NCI-H1105 treated with DMSO at 0.1 percent for 48 hours (cell line): Measurements from ENCODE around the gene TMEM161A.
"Not testable (repeated sequence)": the region's sequence is repeated elsewhere in the genome, so short reads cannot be mapped to it uniquely, and the experiment has no call there.

ENCODE experiments used
- DNase-seq: peaks from one replicate; lab custom pipeline; 2025; lab: John Stamatoyannopoulos, UW

Gene TMEM161A

DNA sequence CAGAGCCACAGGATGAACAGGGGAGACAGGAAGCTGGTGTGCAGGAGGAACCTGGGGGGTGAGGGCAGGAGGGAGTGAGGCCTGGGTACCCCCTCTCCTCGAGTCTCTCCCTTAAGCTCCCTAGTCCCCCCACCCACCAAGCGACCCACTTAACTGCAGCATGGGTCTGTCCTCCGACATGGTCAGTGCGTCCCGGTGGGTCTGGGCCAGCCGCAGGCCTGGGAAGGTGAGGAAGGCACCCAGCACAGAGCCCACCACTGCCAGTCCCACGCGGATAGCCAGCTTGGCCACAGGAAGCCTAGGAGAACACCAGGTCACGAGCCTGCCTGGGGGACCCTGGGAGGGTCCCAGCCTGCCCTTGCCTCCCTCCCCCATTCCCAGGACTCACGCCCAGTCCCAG lies 16.9 kb downstream of the TMEM161A start:
- no peak for DNase-seq

DNA sequence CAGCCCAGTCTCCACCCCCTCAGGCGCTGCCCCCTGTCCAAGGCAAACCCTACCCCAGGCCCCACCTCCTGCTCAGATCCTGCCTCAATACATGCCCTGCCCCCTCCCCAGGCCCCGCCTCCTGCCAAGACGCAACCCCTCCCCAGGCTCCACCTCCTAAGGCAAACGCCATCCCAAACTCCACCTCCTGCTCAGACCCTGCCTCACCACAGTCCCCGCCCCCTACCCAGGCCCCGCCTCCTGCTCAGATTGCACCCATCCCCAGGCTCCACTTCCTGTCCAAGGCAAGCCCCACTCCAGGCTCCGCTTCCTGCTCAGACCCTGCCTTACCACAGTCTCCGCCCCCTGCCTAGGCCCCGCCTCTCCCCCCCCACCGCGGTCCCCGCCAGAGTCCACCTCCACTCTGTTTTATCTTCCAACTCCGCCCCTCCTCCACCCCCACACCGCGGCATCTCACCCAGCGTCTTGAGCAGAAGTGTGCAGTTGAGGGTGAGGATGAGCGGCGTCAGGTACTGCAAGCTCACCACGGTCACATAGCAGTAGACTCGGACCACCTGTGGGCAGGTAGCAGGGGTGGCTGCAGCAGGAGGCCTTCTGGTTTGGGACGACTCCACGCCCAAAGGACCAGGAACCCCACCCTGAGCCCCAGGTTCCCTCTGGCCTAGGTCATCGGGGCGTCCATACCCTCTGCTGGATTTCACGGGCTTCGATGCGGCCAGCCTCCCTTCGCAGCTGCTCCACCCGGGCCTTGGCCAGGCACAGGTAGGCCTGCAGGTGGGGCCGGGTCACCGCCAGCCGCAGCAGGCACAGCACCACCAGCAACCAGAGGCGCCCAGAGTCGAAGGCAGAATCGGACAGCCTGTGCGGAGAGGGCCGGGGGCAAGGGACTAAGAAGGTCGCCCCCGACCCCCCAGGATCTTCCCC lies 17.7 kb downstream of the TMEM161A start:
- DNase-seq: no peak

DNA sequence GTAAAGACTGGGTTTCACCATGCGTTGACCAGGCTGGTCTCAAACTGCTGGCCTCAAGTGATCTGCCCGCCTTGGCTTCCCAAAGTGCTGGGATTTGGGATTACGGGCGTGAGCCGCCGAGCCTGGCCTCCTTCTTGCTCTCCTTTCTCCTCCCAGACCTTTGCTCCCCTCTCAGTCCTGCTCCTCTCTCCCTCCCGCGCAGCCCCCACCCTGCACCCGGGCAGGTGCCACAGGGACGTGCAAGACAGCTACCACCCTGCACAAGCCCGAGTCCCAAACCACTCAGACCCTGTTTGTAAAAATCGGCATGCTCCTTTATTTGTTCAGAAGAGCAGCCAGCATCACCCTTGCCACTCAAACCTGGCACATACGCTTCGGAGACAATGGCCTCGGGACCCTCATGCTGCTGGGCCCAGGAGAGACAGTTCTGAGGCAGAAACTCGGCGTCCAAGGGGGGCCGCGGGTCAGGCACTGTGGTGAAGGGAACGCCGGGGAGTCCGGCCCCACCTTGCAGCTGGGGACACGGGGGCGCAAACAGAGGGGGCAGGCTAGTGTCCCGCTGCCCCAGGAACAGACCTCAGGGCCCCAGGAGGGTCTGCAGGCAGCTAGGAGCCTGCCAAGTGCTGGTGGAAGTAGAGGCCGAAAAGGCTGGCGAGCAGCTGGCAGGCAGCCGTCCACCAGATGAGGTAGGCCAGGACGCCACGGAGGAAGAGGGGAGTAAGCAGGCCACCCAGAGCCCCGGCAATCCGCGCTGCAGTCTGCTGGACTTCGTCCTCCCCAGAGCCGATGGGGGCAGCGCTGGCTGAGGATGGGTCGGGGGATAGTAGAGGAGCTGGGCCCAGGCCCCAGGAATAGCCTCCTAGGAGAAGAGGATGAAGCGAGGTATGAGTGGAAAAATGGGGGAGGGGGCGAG lies 18.7 kb downstream of the TMEM161A start:
- no peak for DNase-seq

DNA sequence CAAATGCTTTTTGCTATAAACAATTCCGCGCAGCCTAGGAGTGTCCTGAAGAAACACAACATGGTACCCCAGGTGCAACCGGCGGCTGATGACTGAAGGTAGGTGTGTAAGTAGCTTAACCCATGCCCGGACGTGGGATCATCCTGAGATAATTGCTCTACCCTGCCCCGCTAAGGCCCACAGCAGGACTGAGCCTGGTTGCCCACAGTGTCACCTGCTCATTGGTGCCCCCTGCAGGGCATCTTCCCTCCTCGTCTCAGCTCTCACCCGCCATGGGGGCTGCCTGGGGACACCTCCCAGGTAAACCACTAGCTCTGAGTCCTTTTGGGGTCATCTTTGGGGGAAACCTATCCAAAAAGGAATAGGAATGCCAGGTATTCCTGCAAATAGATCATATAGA lies 22.3 kb downstream of the TMEM161A start:
- no peak for DNase-seq

DNA sequence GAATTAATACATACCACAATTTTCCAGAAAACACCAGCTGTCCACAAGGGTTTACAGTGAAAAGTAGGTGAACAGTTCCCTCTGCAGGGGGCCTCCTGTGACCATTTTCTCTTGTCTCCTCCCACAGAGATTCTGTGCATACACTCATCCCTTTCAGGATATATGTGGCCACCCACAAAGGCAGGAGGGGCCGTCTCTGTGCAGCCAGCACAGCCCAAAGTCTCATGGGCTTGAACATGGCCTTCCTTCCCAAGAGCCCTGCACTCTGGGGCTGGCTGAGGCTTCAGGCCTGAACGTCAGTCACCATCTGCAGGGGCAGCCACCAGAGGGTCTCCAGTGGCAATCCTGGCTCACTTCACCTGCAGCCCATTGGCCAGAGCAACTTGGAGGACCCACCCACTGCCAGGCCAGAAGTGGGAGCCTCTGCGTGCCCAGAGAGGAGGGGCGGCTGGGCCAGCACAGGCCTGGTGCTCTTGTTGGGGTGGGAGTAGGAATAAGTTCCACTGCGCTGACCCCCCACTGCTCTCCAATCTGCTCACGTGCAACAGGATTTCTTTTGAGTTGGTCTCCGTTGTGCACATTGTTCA lies 25.1 kb downstream of the TMEM161A start:
- no peak for DNase-seq

DNA sequence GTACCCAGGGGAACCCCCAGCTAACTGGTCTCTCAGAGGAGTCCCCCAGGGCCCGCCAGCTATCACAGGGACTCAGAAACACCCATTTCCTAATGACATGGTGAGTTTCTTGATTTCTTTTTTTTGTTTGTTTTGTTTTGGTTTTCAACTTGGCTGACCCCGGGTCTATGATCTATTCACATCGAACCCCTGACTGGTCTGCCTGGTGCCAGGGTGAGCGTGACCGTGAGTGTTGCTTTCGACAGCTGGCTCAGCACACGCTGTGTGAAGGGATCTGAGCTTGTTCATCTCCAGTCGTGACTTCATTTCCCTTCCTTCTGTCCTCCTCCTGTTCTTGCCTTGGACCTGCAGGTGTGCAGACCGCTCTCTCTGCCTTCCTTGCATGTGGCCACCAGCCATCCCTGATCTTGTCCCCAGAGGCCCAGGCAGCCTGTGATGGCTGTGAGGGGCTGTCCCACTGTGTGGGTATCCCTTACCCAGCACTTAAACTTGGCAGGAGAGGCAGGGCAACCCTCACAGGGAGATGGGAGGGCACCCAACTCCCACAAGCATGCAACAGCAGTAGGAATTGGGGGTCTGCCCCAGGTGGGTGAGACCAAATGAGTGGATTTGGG lies 26.2 kb downstream of the TMEM161A start:
- DNase-seq: no peak

DNA sequence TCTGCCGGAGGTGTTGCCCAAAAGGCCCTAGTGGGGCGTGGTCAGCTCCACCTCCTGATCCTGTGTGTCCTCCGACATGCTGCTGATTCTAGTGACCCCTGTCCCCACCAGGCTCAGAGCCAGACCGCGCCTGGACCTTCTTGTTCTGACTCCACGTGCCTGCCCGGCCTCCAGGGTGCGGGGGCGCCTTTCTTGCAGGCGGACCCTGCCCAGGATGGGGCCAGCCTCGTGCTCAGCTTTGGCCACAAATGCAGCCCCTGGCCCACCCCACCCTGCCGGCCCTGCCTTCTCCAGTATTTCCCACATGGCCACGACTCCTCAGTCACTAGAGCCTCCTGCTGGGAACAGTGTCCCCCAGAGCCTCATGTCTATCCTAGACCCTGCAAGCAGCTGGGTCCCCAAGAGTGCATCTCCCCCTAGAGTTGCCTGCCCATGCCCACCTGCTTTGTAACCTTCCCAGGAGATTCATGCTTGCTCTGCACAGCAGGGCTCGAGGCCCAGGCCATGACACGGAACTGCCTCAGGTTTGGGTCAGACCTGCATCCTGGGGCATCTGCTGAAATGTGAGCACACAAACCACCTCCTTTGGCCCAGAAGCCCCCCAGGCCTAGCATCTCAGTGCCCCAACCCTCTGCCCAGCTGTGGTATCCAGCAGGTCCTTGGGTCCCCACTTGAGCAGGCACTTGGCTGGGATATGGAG lies 27.0 kb downstream of the TMEM161A start:
- no peak for DNase-seq

DNA sequence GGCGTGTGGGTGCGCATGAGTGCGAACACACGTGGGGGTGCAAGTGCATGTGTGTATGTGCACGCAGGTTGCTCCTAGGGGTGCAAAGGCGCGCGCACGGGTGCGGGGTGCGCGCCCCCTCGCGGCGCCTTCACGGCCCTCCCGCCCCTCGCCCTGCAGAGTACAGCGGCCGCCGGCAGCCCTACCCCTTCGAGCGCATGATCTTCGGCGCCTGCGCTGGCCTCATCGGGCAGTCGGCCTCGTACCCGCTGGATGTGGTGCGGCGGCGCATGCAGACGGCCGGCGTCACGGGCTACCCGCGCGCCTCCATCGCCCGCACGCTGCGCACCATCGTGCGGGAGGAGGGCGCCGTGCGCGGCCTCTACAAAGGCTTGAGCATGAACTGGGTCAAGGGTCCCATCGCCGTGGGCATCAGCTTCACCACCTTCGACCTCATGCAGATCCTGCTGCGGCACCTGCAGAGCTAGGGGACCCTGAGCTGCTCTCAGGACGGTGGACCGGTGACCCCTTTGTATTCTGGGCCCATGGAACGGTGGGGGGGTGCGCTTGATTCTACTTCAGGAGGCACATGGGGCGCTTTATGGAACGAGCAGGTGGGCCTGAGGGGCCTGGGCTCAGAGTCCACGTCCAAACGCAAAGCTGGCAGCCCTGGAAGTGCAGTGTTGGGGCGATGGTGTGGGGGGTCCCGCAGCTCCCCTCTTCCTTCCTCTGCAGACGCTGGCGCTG lies 27.7 kb downstream of the TMEM161A start:
- DNase-seq: no peak

DNA sequence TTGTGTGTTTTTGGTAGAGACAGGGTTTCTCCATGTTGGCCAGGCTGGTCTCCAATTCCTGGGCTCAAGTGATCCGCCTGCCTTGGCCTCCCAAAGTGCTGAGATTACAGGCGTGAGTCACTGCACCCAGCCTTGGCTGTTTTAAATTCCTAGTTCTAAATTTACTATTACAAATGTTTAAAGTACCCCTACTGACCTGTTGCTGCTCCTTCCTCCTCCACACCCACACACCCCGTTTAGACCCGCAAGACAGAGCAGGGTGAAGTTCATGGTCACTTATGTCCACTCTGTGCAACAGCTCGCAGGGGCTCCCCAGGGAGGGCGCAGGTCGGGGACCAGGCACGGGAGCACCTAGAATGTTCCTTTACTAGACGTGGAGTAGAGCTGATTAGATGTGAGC lies 28.7 kb downstream of the TMEM161A start:
- DNase-seq: no peak

DNA sequence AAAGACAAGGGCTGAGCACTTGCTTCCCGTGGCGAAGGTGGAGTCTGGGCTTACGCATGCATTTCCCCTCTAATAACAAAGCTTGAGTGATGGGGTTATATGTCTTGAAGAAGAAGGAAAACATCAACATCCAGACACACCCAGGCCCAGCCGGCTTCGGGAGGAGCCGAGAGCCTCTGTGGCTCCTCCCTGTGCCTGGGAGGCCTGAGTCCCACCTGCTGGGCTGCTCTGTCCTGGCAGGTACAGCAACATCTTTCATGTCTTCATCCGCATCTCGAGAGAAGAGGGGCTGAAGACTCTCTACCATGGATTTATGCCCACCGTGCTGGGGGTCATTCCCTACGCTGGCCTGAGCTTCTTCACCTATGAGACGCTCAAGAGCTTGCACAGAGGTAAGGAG lies 30.6 kb downstream of the TMEM161A start:
- DNase-seq: no peak

DNA sequence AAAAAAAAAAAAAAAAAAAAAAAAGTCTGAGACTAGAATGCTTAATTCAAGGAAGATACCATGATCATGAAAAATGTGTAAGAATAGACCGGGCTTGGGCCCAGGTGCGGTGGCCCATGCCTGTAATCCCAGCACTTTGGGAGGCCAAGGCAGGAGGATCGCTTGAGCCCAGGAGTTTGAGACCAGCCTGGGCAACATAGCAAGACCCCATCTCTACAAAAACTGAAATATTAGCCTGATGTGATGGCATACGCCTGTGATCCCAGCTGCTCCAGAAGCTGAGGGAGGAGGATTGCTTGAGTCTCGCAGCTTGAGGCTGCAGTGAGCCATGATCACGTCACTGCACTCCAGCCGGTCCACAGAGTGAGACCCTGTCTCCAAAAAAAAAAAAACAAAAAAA lies 31.3 kb downstream of the TMEM161A start:
- not testable (repeated sequence) for DNase-seq

DNA sequence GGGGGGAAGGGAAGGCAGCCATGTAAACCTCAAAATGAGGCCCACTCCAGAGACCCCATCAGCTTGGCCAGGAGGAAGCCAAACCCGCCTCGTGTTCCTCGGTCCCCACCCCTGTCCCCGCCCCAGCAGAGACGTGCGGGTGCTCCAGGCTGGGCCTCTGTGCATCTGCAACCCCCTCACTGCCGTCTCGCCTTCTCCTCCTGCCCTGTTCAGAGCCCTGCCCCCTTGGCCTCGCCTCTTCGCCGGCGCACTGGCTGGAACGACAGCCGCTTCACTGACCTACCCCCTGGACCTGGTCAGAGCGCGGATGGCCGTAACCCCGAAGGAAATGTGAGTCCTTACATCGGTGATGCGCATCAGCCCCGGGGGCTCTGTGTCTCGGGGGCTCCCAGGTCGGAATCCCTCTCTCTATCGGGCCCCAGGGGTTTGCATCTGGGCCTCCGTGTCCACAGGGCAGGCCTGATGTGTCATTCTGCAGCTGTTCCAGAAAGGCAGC lies 32.2 kb downstream of the TMEM161A start:
- DNase-seq: no peak

DNA sequence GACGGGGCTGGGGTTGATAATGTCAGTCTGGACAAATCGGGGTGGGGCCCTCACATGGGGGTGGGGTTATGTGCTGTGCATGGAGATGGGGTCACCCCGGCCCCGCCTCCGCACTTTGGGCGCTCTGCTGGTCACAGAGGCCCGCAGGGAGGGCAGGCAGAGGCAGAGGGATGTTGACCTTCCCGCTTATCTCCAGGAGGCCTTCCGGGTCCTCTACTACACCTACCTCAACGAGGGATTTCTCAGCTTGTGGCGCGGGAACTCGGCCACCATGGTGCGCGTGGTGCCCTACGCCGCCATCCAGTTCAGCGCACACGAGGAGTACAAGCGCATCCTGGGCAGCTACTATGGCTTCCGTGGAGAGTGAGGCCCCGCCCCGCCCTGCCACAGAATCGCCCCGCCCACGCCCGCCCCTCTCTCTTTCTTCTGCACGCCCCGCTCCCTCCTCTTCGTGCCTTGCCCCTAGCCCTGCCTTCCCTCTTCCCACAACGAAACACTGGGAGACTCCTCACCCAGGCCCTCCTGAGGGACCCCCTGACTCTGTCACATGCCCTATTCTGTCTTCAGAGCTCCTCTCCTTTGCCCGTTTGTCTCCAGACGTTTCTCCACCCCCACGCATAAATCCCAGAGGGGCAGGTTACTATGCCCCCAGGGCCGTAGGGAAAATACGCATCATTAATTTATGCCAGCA lies 32.8 kb downstream of the TMEM161A start:
- no peak for DNase-seq

DNA sequence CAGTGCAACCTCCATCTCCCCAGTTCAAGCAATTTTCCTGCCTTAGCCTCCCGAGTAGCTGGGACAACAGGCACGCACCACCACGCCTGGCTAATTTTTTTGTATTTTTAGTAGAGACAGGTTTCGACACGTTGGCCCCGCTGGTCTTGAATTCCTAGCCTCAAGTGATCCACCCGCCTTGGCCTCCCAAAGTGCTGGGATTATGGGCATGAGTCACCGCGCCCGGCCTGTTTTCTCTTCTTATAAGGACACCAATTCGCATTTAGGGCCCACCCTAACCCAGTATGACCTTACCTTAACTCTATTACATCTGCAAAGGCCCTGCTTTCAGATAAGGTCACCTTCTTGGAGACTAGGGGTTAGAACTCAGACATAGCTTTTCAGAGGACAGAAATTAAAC lies 35.1 kb downstream of the TMEM161A start:
- no peak for DNase-seq

DNA sequence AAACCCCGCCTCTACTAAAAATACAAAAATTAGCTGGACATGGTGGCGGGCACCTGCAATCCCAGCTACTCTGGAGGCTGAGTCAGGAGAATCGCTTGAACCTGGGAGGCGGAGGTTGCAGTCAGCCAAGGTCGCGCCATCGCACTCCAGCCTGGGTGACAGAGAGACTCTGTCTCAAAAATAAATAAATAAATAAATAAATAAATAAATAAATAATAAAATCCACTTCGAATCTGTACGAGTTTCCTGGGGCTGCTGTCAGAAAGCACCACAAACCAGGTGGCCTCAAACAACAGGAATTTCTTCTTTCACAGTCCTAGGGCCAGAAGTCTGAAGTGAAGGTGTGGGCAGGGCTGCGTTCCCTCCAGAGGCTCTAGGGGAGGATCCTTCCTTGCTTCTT lies 35.7 kb downstream of the TMEM161A start:
- DNase-seq: not testable (repeated sequence)

DNA sequence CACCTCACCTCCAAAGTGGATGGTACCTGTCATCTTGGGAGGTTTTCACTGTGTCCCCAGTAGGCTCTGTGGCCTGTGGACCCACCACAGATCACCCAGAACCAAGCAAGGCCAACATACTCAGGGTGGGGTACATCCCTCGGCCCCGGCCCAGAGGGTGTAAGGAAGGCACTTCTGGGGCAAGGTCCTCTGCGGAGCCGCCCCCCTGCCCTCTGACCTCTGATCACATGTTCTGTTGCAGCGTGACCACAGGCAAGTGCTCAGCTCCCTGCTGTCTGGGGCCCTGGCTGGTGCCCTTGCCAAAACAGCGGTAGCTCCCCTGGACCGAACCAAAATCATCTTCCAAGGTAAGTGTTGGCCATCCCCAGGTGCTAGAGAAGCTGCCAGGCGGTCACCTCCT lies 36.7 kb downstream of the TMEM161A start:
- no peak for DNase-seq

DNA sequence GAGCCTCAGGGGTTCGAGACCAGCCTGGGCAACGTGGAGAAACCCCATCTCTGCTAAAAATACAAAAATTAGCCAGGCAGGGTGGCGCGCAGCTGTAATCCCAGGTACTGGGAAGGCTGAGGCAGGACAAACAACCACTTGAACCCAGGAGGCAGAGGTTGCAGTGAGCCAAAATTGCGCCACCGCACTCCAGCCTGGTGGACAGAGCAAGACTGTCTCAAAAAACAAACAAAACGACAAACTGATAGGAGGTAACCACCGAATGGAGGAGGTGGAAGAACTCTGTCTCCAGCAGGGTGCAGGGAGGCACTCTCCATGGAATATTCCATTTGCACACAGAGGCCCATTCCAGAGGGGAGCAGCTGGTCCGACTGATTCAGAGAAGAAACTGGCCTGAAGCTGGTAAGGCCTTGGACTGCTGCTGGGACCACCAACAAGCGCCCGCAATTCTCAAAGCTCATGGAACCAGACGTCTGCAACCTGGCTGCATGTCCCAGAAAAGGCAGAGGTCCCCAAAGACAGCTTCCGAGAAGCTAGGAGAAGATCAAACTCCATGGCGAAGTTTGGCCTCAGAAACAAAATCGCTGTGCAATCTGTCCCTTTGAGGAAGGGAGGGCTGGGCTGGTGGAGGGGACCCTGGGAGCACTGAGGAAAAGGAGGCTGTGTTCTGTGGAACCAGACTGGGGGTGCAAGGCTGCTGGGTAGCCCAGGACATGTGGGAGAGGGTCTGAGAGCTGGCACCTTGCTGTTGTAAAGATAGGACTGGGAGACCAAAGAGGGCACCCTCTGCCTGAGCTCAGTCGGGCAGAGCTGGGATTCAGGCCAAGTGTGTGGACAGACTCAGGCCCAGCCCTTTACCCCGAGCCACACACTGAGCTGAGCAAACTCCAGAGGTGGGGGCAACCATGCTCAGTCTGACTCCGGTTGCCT lies 39.3 kb downstream of the TMEM161A start:
- no peak for DNase-seq

DNA sequence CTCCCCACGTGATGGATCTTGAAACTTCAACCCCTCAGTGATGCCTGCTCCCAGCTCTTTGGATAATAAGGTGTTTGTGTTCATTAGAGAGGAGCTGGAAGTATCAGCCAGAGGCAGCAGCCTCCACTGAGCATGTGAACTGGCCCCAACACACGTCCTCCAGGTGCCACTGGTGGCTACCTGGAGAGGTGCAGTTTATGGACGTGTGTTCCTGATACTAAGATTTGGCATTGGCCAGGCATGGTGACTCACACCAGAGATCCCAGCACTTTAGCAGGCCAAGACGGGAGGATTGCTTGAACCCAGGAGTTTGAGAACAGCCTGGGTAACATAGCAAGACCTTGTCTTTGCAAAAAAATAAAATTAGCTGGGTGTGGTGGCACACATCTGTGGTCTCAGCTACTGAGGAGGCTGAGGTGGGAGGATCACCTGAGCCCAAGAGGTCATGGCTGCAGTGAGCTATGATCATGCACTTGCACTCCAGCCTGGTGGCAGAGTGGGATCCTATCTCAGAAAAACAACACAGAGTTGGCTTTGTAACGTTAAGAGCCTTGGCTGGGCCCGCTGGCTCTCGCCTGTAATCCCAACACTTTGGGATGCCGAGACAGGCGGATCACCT lies 40.1 kb downstream of the TMEM161A start:
- DNase-seq: no peak
